ENCODE results near the gene IGSF9. TPM values are rescaled to one million over a fixed set of nuclear protein-coding genes. Genes with fewer than 3 reads are reported as not detected.

The IGSF9 gene
- total RNA-seq, 2 experiments from 2014 or later: not detected

DNA sequence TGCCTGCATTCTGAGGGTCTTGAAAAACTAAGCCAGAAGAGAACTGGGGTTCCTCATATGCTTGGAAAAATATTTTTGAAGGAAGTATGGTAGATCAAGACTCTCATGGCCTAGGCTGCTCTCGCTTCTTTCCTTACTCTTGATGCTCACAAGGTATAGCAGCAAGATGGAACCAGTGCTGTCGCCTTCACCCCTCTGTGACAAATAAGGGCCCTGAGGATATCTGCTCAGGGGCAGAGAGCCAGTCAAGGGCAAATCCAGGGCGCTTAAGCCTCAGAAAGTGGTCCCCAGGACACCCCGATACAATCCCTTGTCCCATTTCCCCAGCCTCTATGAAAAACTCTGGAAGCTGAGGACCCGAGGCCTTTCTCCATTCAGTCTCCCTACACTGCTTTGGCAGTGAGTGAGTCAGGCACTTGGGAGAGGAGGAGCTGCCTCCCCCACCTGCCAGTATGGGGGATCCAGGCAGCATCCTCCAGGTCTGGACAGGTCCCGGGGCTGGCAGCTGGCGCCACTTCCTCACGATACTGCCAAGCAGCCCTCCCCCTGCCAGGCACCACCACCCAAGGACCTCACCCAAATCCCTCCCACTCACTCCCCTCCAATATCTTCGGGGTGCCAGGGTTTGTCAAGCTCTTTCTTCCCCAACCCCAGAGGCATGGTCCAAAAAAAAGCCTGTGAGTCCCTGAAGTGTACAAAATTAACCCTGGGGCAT is 1.3 kb downstream of the IGSF9 start:
- no peaks in the 10 kb centered on the region for H3K9me3 Mint-ChIP-seq (ENCODE audit: insufficient read depth)
- DNase-seq (no peak), ATAC-seq (no peak)
- no peak overlapping the region for H3K4me3 Mint-ChIP-seq
- no peak overlapping the region for H3K27ac Mint-ChIP-seq
- ChIA-PET CTCF (interaction anchor here (0.8 to 4.5 kb wide), 3 partner anchors 50 to 135 kb away, joined by 3 to 28 read pairs (median 3); no protein-coding TSS in a partner anchor), POLR2A (interaction anchor here (0.6 to 0.9 kb wide), 2 partner anchors 64 to 143 kb away, joined by 3 read pairs; no protein-coding TSS in a partner anchor)
- H3K36me3 Mint-ChIP-seq (ENCODE audit: low read depth): no peaks in the 10 kb centered on the region
- peaks cover 58% of the 10 kb centered on the region for H3K27me3 Mint-ChIP-seq (ENCODE audit: low read depth)
- peaks cover 4% of the 10 kb centered on the region for H3K4me1 Mint-ChIP-seq (ENCODE audit: low read depth)

- ChIA-PET CTCF (interaction anchor here (1.0 to 1.1 kb wide), 2 partner anchors 49 to 135 kb away, joined by 3 to 5 read pairs; no protein-coding TSS in a partner anchor), POLR2A (interaction anchor here (0.9 kb wide), 1 partner anchor 65 kb away, joined by 3 read pairs; no protein-coding TSS in a partner anchor)
- H3K36me3 Mint-ChIP-seq (ENCODE audit: low read depth): no peaks in the 10 kb centered on the region
- ATAC-seq (no peak), DNase-seq (no peak)
- H3K9me3 Mint-ChIP-seq (ENCODE audit: insufficient read depth): no peaks in the 10 kb centered on the region
- H3K27me3 Mint-ChIP-seq (ENCODE audit: low read depth): peaks cover 60% of the 10 kb centered on the region
- no peak overlapping the region for H3K4me3 Mint-ChIP-seq
- H3K27ac Mint-ChIP-seq: no peak overlapping the region
- peaks cover 6% of the 10 kb centered on the region for H3K4me1 Mint-ChIP-seq (ENCODE audit: low read depth)
Measured at GRCh38 chr1:159943278-159943640, 2.2 kb downstream of the IGSF9 start.

DNA sequence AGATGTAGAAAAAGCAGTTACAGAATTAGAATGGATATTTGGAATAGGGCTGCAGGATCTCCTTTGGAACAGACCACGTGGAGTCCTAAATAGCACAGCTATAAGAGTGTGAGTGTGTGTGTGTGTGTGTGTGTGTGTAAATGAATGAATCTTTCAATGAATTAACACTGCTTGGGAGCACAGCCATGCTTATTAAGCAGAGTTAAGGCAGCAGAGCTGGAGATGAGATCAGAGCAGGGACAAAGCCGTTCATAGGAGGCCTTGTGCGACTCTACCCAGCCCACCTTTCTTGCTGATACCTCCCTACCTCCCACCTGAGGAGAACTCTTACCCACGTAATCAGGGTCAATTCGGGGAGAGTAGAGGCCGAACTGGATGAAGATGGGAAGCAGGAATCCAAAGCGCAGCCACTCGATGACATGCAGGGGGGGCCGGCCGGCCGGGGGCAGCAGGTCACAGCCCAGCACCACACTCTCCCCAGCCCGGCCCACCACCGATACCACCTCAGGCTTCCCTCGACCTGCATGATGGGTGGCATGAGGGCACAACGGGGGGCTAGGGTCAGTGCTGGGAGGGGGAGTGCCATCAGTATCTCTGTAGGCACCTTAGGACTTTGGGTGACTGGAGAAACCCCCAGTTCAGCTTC is 2.7 kb downstream of the IGSF9 start:
- ChIA-PET CTCF (interaction anchor here (1.0 to 1.1 kb wide), 2 partner anchors 48 to 135 kb away, joined by 3 to 5 read pairs; no protein-coding TSS in a partner anchor), POLR2A (interaction anchor here (0.9 kb wide), 1 partner anchor 65 kb away, joined by 3 read pairs; no protein-coding TSS in a partner anchor)
- Mint-ChIP-seq H3K36me3 (ENCODE audit: low read depth) (no peaks in the 10 kb centered on the region), H3K4me1 (ENCODE audit: low read depth) (peaks cover 7% of the 10 kb centered on the region), H3K27ac (no peak overlapping the region), H3K27me3 (ENCODE audit: low read depth) (peaks cover 58% of the 10 kb centered on the region), H3K4me3 (no peak overlapping the region), H3K9me3 (ENCODE audit: insufficient read depth) (no peaks in the 10 kb centered on the region)
- no peak for DNase-seq
- ATAC-seq: no peak

- Mint-ChIP-seq H3K27me3 (ENCODE audit: low read depth) (peaks cover 54% of the 10 kb centered on the region), H3K4me1 (ENCODE audit: low read depth) (peaks cover 7% of the 10 kb centered on the region), H3K27ac (no peak overlapping the region), H3K9me3 (ENCODE audit: insufficient read depth) (no peaks in the 10 kb centered on the region), H3K36me3 (ENCODE audit: low read depth) (no peaks in the 10 kb centered on the region), H3K4me3 (no peak overlapping the region)
- CTCF ChIA-PET: interaction anchor here (0.6 to 9.9 kb wide), 4 partner anchors 9 to 142 kb away, joined by 3 to 184 read pairs (median 3); no protein-coding TSS in a partner anchor
- ATAC-seq (no peak), DNase-seq (no peak)
- POLR2A ChIA-PET: interaction anchor here (1.2 to 2.3 kb wide), 2 partner anchors 16 to 22 kb away, joined by 4 to 5 read pairs; partner anchors contain the start of gene TAGLN2
Measured at GRCh38 chr1:159941591-159942560, 3.5 kb downstream of the IGSF9 start.

DNA sequence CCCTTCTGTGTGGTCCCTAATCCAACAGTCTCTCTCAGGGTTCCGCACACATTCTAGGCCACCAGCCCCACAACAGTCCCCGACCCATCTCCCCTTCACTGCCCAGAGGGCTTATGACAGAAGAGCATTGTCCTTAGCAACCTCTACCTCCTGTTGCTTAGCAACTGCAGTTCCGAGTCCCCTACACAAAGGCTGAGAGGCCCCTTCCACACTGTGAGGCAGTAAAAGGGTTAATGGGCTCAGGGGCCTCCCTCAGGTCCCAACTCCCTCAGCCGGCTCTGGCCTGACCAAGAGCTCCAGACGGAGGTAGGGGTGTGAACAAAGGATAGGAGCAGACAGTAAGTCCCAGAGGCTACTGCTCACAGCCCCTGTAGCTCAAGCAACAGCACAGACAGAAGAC is 4.3 kb downstream of the IGSF9 start:
- POLR2A ChIA-PET: interaction anchor here (1.2 to 2.3 kb wide), 2 partner anchors 16 to 21 kb away, joined by 4 to 5 read pairs; partner anchors contain the start of gene TAGLN2
- peaks cover 47% of the 10 kb centered on the region for H3K27me3 Mint-ChIP-seq (ENCODE audit: low read depth)
- ATAC-seq: no peak

GRCh38 chr1:159940006-159940620 is 5.3 kb downstream of the IGSF9 start:
- ChIA-PET CTCF (interaction anchor here (1.0 to 9.9 kb wide), 9 partner anchors 7 to 159 kb away, joined by 3 to 184 read pairs (median 3); partner anchors contain the start of genes DUSP23 and TAGLN2), POLR2A (interaction anchor here (2.3 kb wide), 1 partner anchor 15 kb away, joined by 5 read pairs; the partner anchor contains the start of gene TAGLN2)
- Mint-ChIP-seq H3K9me3 (ENCODE audit: insufficient read depth) (no peaks in the 10 kb centered on the region), H3K36me3 (ENCODE audit: low read depth) (no peaks in the 10 kb centered on the region), H3K4me1 (ENCODE audit: low read depth) (peaks cover 6% of the 10 kb centered on the region), H3K27me3 (ENCODE audit: low read depth) (peaks cover 48% of the 10 kb centered on the region), H3K4me3 (no peak overlapping the region), H3K27ac (no peak overlapping the region)
- DNase-seq (no peak), ATAC-seq (no peak)

More for the DNA sequence above, 4.3 kb downstream of the IGSF9 start:
- H3K4me3 Mint-ChIP-seq: no peak overlapping the region
- no peak for DNase-seq
- H3K27ac Mint-ChIP-seq: no peak overlapping the region
- no peaks in the 10 kb centered on the region for H3K36me3 Mint-ChIP-seq (ENCODE audit: low read depth)
- CTCF ChIA-PET: interaction anchor here (0.6 to 9.9 kb wide), 5 partner anchors 8 to 141 kb away, joined by 3 to 184 read pairs (median 3); no protein-coding TSS in a partner anchor
- peaks cover 9% of the 10 kb centered on the region for H3K4me1 Mint-ChIP-seq (ENCODE audit: low read depth)
- no peaks in the 10 kb centered on the region for H3K9me3 Mint-ChIP-seq (ENCODE audit: insufficient read depth)

GRCh38 chr1:159939678-159940002 is 5.8 kb downstream of the IGSF9 start:
- Mint-ChIP-seq H3K9me3 (ENCODE audit: insufficient read depth) (no peaks in the 10 kb centered on the region), H3K36me3 (ENCODE audit: low read depth) (no peaks in the 10 kb centered on the region), H3K4me1 (ENCODE audit: low read depth) (peaks cover 5% of the 10 kb centered on the region), H3K27ac (no peak overlapping the region), H3K4me3 (no peak overlapping the region), H3K27me3 (ENCODE audit: low read depth) (peaks cover 46% of the 10 kb centered on the region)
- ATAC-seq (no peak), DNase-seq (no peak)
- ChIA-PET CTCF (interaction anchor here (1.0 to 9.9 kb wide), 7 partner anchors 14 to 159 kb away, joined by 3 to 184 read pairs (median 3); partner anchors contain the start of genes DUSP23 and TAGLN2), POLR2A (interaction anchor here (2.3 to 3.5 kb wide), 2 partner anchors 14 to 15 kb away, joined by 5 to 21 read pairs; partner anchors contain the start of gene TAGLN2)

- no peaks in the 10 kb centered on the region for H3K36me3 Mint-ChIP-seq (ENCODE audit: low read depth)
- POLR2A ChIA-PET: interaction anchor here (3.5 kb wide), 1 partner anchor 15 kb away, joined by 21 read pairs; the partner anchor contains the start of gene TAGLN2
- no peak for ATAC-seq
- no peaks in the 10 kb centered on the region for H3K9me3 Mint-ChIP-seq (ENCODE audit: insufficient read depth)
- H3K4me1 Mint-ChIP-seq (ENCODE audit: low read depth): peaks cover 5% of the 10 kb centered on the region
- H3K4me3 Mint-ChIP-seq: no peak overlapping the region
- H3K27ac Mint-ChIP-seq: no peak overlapping the region
- DNase-seq: no peak
- CTCF ChIA-PET: interaction anchor here (1.0 to 9.9 kb wide), 10 partner anchors 14 to 158 kb away, joined by 3 to 184 read pairs (median 4); partner anchors contain the start of genes DUSP23 and TAGLN2
- H3K27me3 Mint-ChIP-seq (ENCODE audit: low read depth): peaks cover 42% of the 10 kb centered on the region
Measured at GRCh38 chr1:159938905-159939677, 6.3 kb downstream of the IGSF9 start.

DNA sequence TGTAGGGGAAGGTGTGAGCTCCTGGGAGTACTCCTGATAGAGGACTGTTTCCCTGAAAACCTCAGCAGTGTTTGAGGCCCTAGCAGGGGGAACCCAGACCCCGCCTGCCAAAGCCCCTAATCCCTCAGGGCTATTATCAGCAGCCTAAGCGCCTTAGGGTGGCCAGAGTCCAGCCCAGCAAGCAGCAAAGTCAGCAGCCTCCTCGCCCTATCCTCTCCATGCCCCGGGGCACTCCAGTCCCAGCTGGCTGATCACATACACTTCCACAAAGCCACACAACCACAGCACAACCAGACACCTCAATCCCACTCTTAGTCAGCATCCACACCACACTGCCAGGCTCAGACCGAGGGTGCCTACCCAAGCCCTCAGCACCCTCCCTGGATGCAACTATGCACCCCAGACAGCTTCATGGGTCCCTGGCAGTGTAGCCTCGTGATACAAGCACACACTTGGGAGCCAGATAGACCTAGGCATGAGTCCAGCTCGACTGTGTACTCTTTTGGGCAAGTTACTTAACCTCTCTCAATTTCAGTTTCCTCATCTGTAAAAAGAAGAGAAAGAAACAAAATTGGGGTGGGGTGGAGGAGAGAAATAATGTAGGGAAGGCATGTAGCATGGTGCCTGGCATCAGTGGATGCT is 7.1 kb downstream of the IGSF9 start:
- H3K4me3 Mint-ChIP-seq: no peak overlapping the region
- ATAC-seq (peak; percentile 20), DNase-seq (no peak)
- ChIA-PET POLR2A (interaction anchor here (3.5 kb wide), 1 partner anchor 14 kb away, joined by 21 read pairs; the partner anchor contains the start of gene TAGLN2), CTCF (interaction anchor here (1.0 to 9.9 kb wide), 9 partner anchors 8 to 147 kb away, joined by 3 to 184 read pairs (median 6); partner anchors contain the start of genes IGSF9 and TAGLN2)
- H3K27me3 Mint-ChIP-seq (ENCODE audit: low read depth): peaks cover 37% of the 10 kb centered on the region
- no peaks in the 10 kb centered on the region for H3K36me3 Mint-ChIP-seq (ENCODE audit: low read depth)
- H3K27ac Mint-ChIP-seq: no peak overlapping the region
- H3K9me3 Mint-ChIP-seq (ENCODE audit: insufficient read depth): no peaks in the 10 kb centered on the region
- peaks cover 5% of the 10 kb centered on the region for H3K4me1 Mint-ChIP-seq (ENCODE audit: low read depth)
